ENCODE results near the gene TCAIM.
"Not testable (repeated sequence)": the region's sequence is repeated elsewhere in the genome, so short reads cannot be mapped to it uniquely, and the experiment has no call there.

The TCAIM gene

DNA sequence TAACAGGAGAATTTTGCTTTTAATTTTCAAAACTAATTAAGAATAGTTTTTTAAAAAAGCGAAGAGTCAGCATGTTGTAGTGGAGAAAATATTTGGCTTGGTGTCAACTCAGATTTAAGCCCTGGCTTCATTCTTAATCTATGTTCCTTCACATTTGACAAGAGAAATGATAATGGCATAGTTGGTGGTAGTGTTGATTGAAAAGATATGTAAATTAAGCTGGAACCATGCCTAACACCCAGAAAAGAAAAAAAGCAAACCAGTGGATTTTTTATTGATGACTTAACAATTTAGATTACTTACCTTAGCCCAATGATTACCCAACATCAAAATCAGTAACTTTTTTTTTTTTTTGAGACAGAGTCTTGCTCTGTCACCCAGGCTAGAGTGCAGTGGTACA, 27.4 kb downstream of the TCAIM start:
- H3K27ac ChIP-seq = no peak overlapping the region
- TF ChIP-seq ZFX (IDR thresholded peaks at IDR 0.05; ENCODE audit: borderline replicate concordance) = no peak
- TF ChIP-seq, protein P1, sequence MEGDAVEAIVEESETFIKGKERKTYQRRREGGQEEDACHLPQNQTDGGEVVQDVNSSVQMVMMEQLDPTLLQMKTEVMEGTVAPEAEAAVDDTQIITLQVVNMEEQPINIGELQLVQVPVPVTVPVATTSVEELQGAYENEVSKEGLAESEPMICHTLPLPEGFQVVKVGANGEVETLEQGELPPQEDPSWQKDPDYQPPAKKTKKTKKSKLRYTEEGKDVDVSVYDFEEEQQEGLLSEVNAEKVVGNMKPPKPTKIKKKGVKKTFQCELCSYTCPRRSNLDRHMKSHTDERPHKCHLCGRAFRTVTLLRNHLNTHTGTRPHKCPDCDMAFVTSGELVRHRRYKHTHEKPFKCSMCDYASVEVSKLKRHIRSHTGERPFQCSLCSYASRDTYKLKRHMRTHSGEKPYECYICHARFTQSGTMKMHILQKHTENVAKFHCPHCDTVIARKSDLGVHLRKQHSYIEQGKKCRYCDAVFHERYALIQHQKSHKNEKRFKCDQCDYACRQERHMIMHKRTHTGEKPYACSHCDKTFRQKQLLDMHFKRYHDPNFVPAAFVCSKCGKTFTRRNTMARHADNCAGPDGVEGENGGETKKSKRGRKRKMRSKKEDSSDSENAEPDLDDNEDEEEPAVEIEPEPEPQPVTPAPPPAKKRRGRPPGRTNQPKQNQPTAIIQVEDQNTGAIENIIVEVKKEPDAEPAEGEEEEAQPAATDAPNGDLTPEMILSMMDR (IDR thresholded peaks at IDR 0.05) = no peak

DNA sequence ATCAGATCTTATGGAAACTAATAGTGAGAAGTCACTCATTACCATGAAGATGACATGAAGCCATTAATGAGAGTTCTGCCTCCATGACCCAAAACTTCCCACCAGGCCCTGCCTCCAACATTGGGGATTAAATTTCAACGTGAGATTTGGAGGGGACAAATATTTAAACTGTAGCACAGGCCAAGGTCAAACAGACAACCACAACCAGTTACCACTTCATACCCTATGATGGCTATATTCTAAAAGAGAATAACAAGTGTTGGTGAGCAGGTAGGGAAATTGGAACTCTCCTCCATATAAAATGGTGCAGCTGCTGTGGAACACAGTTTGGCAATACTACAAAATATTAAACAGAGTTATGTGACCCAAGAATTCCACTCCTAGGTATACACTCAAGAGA, 36.9 kb downstream of the TCAIM start:
- TF ChIP-seq, protein P1 (IDR thresholded peaks at IDR 0.05) = no peak
- no peak for TF ChIP-seq ZFX (IDR thresholded peaks at IDR 0.05; ENCODE audit: borderline replicate concordance)
- no peak overlapping the region for H3K27ac ChIP-seq

DNA sequence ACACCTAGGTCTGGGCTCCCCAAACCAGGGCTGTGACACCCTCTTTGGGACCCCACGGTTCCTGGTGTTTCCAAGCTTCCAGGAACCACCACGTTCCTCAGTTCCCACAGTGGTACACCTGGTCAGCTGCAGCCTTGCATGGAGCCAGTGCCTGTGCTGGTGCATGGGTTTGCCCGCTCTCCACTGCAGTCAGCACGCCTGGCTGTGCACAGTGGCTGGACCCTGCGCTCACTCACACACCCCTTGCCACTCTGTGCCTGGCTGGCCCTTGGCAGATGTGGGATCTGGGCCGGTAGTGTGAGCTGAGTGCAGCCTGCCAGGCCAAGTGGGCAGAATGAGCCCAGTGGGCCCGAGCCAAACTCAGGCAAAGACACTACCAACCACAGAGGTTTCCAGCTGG, 48.8 kb downstream of the TCAIM start:
- H3K27ac ChIP-seq = no peak overlapping the region
- TF ChIP-seq, protein P1 (IDR thresholded peaks at IDR 0.05) = no peak
- no peak for TF ChIP-seq ZFX (IDR thresholded peaks at IDR 0.05; ENCODE audit: borderline replicate concordance)

DNA sequence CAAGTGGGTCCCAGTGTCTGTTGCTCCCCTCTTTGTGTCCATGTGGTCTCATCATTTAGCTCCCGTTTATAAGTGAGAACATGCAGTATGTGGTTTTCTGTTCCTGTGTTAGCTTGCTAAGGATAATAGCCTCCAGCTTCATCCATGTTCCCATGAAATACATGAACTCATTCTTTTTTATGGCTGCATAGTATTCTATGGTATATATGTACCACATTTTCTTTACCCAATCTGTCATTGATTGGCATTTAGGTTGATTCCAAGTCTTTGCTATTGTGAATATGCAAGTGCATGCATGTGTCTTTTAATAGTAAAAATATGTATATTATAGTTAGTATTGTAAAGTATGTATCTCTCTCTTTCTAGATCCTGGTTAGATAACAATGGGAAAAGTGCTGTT, 53.9 kb downstream of the TCAIM start:
- TF ChIP-seq, protein P1 (IDR thresholded peaks at IDR 0.05) = no peak
- no peak for TF ChIP-seq ZFX (IDR thresholded peaks at IDR 0.05; ENCODE audit: borderline replicate concordance)
- H3K27ac ChIP-seq = no peak overlapping the region

DNA sequence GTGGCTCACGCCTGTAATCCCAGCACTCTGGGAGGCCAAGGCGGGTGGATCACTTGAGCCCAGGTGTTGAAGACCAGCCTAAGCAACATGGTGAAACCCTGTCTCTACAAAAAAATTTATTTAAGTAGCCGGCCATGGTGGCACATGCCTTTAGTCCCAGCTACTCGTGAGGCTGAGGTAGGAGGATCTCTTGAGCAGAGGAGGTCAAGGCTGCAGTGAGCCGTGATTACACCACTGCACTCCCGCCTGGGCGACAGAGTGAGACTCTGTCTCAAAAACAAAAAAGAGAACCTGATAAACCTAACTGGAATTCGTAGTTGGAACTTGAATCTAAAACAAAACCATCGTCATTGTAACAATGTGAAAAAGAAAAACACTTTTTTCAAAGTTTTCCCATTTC, 57.1 kb downstream of the TCAIM start:
- no peak for TF ChIP-seq ZFX (IDR thresholded peaks at IDR 0.05; ENCODE audit: borderline replicate concordance)
- TF ChIP-seq, protein P1 (IDR thresholded peaks at IDR 0.05) = no peak
- H3K27ac ChIP-seq = no peak overlapping the region

DNA sequence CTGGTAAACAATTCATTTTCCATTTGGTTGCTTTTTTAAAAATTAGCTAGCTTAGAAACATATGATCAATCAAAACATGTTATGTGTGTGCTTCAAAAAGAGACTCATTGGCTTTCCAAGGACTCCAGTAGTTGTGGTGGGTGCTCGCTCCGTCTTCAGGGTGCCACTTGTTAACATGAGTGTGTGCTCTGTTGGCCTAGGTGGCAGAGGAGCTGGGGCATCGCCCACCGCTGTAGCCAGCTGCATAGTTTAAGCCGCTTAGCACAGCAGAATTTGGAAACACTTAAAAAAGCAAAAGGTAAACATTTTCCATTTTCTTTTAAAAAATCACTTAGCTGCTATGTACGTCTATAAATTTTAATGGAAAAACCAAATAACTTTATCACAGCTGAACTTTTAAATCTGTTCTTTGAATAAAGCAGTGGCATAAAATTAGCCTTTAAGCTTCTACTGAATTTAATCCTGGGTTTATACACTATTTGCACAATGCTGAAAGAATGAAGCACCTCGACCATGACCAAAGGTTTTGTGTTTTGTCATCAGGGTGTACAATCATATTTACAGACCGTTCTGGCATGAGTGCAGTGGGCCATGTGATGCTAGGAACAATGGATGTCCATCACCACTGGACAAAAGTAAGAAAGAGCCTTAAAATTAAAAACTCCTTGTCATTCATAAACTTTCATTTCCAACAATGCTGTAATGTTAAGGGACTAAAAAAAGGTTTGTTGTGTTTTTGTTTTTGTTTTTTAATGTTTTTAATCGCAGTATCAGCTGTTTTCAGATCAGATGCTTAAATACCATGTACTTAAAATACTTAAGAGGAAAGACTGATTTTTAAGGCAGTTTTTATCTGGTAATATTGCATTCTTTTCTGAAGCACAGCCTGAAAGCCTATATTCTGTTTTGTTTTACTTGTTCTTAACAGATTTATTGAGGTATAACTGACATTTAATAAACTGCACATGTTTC, 57.9 kb downstream of the TCAIM start:
- H3K27ac ChIP-seq = no peak overlapping the region
- TF ChIP-seq, protein P1 (IDR thresholded peaks at IDR 0.05) = no peak
- no peak for TF ChIP-seq ZFX (IDR thresholded peaks at IDR 0.05; ENCODE audit: borderline replicate concordance)

DNA sequence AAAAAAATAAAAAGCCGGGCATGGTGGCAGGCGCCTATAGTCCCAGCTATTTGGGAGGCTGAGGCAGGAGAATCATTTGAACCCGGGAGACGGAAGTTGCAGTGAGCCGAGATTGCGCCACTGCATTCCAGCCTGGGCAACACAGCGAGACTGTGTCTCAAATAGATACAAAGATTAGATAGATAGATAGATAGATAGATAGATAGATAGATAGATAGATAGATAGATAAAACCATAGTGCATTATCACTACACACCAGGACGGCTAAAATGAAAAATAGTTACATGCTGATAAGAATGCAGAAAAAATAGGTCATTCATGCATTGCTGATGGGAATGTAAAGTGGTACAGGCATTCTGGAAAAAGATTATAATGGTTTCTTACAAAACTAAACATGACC, 59.7 kb downstream of the TCAIM start:
- not testable (repeated sequence) for H3K27ac ChIP-seq
